ENCODE data around the gene GALNT12.

- TF ChIP-seq CTCF (IDR thresholded peaks at IDR 0.05 in 2 of 3, conservative IDR thresholded peaks at IDR 0.05 in 1 of 3; ENCODE audit: borderline replicate concordance in 1 of 3, insufficient read depth in 1 of 3, low read depth in 2 of 3, low read length in 2 of 3) (no peak), EZH2 (IDR thresholded peaks at IDR 0.05) (no peak), POLR2A (IDR thresholded peaks at IDR 0.05; ENCODE audit: borderline replicate concordance, extremely low read depth, insufficient read depth, insufficient read length) (no peak), MAX (IDR thresholded peaks at IDR 0.05) (no peak), POLR2AphosphoS5 (IDR thresholded peaks at IDR 0.05; ENCODE audit: low read depth, low read length) (no peak), YY1 (IDR thresholded peaks at IDR 0.05; ENCODE audit: extremely low read depth, insufficient replicate concordance, low read depth, low read length) (no peak), FOSL1 (IDR thresholded peaks at IDR 0.05; ENCODE audit: low read depth) (no peak), REST (IDR thresholded peaks at IDR 0.05; ENCODE audit: low read depth) (no peak), EZH2phosphoT487 (IDR thresholded peaks at IDR 0.05; ENCODE audit: borderline replicate concordance) (no peak), SP1 (IDR thresholded peaks at IDR 0.05; ENCODE audit: low read depth) (no peak)
Observed at GRCh38 chr9:98894171-98894570, 86.7 kb downstream of the GALNT12 start.
